ENCODE data around the gene TNPO2.

DNA sequence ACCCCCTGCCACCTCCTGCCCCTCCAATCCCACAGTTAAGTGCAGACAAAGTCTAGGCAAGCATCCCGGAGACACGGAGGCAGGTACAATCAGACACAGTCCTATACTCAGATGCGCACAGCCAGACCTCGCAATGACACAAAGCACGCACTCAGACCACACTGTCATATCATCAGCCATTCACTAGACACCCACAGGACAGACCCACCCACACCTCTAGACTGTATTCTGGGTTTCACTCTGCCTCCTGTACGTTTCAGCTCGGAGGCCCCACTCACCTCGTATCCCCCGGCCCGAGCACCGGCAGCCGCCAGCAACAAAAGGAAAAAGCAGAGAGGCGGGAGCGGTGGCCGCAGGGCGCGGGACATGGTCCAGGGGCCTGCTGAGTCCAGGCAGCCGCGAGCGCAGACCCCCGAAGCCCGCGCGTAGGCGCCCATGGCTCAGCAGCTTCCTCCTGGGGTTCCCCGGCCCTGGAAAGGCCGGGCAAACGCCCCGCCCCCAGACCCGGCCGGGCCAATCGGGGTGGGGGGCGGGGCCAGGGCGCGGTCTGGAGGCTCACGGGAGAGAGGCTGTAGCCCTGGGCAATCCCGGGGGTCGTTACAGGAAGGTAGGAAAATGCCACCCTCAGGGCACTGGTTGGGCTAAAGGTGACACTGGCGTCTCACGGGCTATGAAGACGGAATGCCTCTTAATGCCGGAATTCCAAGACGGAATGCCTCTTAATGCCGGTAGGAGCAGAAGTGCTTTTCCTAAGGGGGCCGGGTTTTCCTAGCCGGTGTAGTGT lies 57.3 kb downstream of the TNPO2 start, which contains the start of the genes MAN2B1 and WDR83:
- TF ChIP-seq, protein P1, sequence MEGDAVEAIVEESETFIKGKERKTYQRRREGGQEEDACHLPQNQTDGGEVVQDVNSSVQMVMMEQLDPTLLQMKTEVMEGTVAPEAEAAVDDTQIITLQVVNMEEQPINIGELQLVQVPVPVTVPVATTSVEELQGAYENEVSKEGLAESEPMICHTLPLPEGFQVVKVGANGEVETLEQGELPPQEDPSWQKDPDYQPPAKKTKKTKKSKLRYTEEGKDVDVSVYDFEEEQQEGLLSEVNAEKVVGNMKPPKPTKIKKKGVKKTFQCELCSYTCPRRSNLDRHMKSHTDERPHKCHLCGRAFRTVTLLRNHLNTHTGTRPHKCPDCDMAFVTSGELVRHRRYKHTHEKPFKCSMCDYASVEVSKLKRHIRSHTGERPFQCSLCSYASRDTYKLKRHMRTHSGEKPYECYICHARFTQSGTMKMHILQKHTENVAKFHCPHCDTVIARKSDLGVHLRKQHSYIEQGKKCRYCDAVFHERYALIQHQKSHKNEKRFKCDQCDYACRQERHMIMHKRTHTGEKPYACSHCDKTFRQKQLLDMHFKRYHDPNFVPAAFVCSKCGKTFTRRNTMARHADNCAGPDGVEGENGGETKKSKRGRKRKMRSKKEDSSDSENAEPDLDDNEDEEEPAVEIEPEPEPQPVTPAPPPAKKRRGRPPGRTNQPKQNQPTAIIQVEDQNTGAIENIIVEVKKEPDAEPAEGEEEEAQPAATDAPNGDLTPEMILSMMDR (IDR thresholded peaks at IDR 0.05) = no peak
- TF ChIP-seq ZFX (IDR thresholded peaks at IDR 0.05; ENCODE audit: borderline replicate concordance) = no peak

Data from 22Rv1 (cell line).